A673 (cell line): ENCODE results near the gene CEP20.

Experiments used
- EZH2 ChIP-seq: fragments of 200-600 bp; sonication (generic); IDR thresholded peaks from 2 replicates; pipeline ENCODE4 v1.6.1; 2017; ENCODE audit warnings: borderline replicate concordance, low read depth, mild to moderate bottlenecking, mixed read lengths, antibody characterized with exemption, low read length; ENCODE audit not compliant: poor library complexity, severe bottlenecking
- TF ChIP-seq, protein P1 (sequence below): fragments of 300-800, 200-600 bp; sonication (generic); conservative IDR thresholded peaks from 2 replicates; pipeline ENCODE4 v1.5.1; 2017; ENCODE audit warnings: low read depth, mild to moderate bottlenecking, antibody characterized with exemption, low read length, moderate library complexity, mixed read lengths

GRCh38 chr16:15836074-15836473, 52.3 kb downstream of the CEP20 start:
- TF ChIP-seq, protein P1, sequence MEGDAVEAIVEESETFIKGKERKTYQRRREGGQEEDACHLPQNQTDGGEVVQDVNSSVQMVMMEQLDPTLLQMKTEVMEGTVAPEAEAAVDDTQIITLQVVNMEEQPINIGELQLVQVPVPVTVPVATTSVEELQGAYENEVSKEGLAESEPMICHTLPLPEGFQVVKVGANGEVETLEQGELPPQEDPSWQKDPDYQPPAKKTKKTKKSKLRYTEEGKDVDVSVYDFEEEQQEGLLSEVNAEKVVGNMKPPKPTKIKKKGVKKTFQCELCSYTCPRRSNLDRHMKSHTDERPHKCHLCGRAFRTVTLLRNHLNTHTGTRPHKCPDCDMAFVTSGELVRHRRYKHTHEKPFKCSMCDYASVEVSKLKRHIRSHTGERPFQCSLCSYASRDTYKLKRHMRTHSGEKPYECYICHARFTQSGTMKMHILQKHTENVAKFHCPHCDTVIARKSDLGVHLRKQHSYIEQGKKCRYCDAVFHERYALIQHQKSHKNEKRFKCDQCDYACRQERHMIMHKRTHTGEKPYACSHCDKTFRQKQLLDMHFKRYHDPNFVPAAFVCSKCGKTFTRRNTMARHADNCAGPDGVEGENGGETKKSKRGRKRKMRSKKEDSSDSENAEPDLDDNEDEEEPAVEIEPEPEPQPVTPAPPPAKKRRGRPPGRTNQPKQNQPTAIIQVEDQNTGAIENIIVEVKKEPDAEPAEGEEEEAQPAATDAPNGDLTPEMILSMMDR = no peak
- TF ChIP-seq EZH2 = no peak
